Muscle of arm (tissue), 14 donors: ENCODE measurements around the gene CCKAR. TPM values are rescaled to one million over a fixed set of nuclear protein-coding genes. Genes with fewer than 3 reads are reported as not detected.
"Not testable (repeated sequence)": the region's sequence is repeated elsewhere in the genome, so short reads cannot be mapped to it uniquely, and the experiment has no call there.

ENCODE experiments used
- DNase-seq: peaks from one replicate; pipeline ENCODE4 v3.0.0-alpha.2; 2013
- long read RNA-seq, 11 donors: transcript quantifications; one replicate each; lab custom pipeline, GENCODE V29; 2026
- polyA plus RNA-seq, 12 donors: library from polyadenylated mRNA; unstranded; fragments of 120-200 nt; gene quantifications; one replicate each; pipeline ENCODE4 v1.2.1, GENCODE V29; 2013; ENCODE audit not compliant: insufficient read length in 12 of 12

Gene CCKAR
- under 1 TPM in 1 of 12 donors, not detected in 11; 0.07 TPM for polyA plus RNA-seq
- long read RNA-seq, donor 1: 0 reads
- long read RNA-seq, donor 2: 0 reads
- long read RNA-seq, donor 3: 0 reads
- long read RNA-seq, donor 4: 0 reads
- long read RNA-seq, donor 5: 0 reads
- long read RNA-seq, donor 6: 0 reads
- long read RNA-seq, donor 7: 0 reads
- long read RNA-seq, donor 8: 0 reads
- long read RNA-seq, donor 9: 0 reads
- long read RNA-seq, donor 10: 0 reads
- long read RNA-seq, donor 11: 0 reads

- no peak for DNase-seq
Observed at GRCh38 chr4:26490111-26490959, at the start of gene CCKAR. Gene CCKAR, minus strand, starts transcription at chr4:26490484. Its CDS starts 217 bp downstream, at chr4:26490267.

DNA sequence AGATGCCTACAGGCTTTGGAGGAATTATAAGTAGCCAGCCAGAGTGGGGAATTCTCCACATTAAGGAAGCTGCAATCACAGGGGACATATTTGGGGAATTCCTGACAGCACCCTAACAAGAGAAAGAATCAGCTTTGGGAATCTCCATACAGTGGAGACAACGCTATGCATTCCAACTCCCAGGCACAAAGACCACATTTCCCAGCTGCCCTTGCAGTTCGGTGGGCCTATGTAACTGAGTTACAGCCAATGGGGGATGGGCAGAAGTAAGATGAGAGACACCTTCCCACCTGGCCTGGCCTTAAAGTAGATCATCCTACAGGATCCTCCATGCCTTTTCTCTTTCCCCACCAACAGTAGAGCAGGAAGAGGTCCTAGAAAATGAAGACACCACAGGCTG lies 43.4 kb upstream of the CCKAR start:
- DNase-seq: no peak

- DNase-seq: no peak
Observed at GRCh38 chr4:26531491-26532116, 41.3 kb upstream of the CCKAR start.

DNA sequence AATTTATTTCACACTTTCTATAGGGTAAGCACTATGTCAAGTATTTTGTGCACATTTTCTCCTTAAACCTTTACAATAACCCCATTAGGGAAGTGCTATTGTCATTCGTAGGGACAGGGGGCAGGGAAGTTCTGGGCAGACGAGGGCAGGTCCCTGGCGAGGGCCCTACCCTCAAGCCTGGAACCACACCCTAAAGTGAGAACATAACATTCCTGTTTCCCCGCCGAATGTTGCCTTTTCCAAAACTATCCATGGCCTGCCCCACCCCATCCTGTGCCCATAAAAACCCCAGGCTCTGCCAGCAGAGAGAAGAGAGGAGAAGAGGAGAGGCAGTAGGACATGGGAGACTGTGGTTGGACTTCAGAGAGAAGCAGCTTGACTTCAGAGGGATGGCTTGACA lies 39.8 kb upstream of the CCKAR start:
- DNase-seq: no peak

DNA sequence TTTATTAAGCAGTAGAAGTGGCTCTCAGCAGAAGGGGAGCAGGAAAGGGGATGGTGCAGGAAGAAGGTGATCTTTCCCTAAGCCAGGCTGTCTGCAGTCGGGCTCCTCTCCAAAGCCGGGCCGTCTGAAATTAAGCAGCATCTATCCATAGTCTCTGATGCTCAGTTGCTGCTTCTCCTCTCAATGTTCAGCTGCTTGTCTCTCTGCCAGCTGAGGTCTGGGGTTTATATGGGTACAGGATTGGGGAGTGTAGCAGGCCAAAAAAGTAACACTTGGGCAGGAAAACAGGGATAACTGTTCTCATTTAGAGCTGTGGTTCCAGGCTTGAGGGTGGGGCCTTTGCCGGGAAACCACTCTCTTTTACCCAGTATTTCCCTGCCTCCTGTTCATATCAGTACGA lies 39.2 kb upstream of the CCKAR start:
- peak; percentile 6 for DNase-seq

DNA sequence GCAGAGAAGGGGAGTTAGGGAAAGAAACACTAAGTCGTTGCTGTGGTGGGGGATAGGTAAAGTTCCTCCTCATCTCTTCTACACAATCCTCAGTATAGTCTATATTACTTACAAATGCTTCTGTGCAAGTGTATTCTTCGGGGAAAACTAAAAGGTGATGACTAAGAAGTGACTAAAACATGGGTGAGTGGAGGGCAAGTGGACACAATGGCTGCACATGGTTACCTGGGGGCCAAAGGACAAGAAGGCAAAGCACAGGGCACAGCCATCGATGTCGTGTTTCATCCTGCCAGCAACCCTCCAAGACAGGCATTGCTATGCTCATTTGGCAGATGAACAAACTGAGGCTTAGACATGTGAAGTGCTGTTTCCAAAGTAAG lies 35.5 kb upstream of the CCKAR start:
- no peak for DNase-seq

DNA sequence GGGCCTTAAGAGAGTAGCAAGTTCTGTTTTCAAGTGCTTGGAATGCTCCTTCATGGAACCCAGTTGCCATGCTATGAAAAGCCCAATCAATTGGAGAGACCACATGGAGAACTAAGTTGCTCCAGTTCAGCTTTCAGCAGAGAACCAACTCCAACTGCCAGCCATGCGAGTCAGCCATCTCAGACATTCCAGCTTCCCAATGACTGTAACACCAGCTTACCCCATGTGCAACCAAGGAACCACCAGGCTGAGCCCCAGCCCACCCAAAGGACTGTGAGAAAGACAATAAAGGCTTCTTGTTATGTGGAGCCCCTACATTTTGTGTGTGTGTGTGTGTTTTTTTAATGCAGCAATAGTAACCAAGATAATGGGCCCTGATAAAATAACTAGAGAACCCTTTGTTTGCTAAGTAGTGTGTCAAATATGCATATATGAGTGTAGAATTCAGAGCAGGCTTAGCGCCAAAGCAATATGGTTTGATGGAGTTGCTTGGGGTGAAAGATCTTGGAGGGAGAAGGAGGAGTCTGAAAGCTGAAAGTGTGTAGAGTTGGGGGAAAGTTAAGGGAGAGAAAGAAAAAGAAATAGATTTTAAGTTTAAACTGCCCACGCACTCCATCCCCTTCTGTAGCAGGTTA lies 35.0 kb upstream of the CCKAR start:
- DNase-seq: no peak

- DNase-seq: no peak
Observed at GRCh38 chr4:26524011-26524410, 33.7 kb upstream of the CCKAR start.

DNA sequence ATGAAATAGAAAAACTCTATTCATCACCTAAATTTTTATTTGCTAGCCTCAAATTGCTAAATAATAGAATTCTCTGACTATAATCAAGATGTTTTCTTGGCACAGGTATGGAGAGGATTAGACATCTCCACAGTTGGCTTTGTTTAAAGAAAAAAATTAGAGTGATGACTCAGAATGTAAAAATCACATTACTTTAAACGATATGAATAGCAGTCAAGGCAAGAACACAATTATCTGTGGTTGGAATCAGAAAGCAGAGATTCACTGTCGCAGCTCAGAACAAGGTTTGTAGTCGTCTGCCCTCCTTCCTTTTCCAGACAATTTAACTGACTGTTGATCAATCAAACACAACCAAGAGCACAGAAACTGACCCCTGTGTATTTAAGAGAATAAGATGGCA lies 32.2 kb upstream of the CCKAR start:
- no peak for DNase-seq

- no peak for DNase-seq
Observed at GRCh38 chr4:26520728-26521450, 30.6 kb upstream of the CCKAR start.

- no peak for DNase-seq
Observed at GRCh38 chr4:26515936-26516335, 25.7 kb upstream of the CCKAR start.

DNA sequence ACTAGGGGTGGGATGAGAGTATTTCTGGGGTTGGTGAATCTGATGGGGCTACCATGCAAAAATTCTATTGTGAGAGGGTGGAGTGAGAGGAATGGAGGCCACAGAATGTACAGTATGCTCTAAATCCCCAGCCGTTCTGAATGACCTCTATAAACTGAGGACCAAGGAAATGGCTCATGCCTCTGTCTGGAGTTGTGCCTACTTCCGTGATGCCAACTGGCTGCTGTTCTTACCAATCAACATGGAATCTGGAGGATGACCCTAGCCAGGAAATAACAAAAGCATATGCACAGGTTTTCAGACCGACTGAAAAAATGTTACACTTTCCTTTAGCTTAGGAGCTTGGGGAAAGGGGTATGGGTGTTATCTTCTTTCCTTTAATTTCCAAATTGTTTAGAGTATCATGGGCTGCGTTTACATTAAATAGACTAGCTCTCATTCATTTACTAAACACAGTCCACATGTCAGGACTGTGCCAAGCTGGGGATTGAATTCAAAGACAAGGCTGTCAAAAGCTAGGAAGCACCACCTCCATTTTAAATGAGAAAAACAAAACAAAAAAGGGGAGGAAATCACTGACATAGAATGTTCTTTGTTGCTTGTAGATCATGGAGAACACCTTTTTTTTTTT lies 20.2 kb upstream of the CCKAR start:
- no peak for DNase-seq

- no peak for DNase-seq
Observed at GRCh38 chr4:26509681-26510333, 19.5 kb upstream of the CCKAR start.

GRCh38 chr4:26507286-26507685 lies 17.0 kb upstream of the CCKAR start:
- DNase-seq: no peak

GRCh38 chr4:26503844-26504243 lies 13.6 kb upstream of the CCKAR start:
- no peak for DNase-seq

GRCh38 chr4:26503427-26503826 lies 13.1 kb upstream of the CCKAR start:
- DNase-seq: no peak

GRCh38 chr4:26500565-26500999 lies 10.3 kb upstream of the CCKAR start:
- DNase-seq: not testable (repeated sequence)

- DNase-seq: no peak
Observed at GRCh38 chr4:26496207-26496783, 6.0 kb upstream of the CCKAR start.

- peak; percentile 13 for DNase-seq
Observed at GRCh38 chr4:26493461-26493860, 3.2 kb upstream of the CCKAR start.
